Measurements from ENCODE around the gene NRCAM.

GRCh38 chr7:108280136-108280535, 176.1 kb downstream of the NRCAM start:
- TF ChIP-seq CTCF (IDR thresholded peaks at IDR 0.05; ENCODE audit: insufficient read depth, low read depth, low read length) (no peak), EZH2 (IDR thresholded peaks at IDR 0.05; ENCODE audit: insufficient read depth, low read length) (no peak)
